ENCODE data around the gene COL18A1.

COL18A1 gene

DNA sequence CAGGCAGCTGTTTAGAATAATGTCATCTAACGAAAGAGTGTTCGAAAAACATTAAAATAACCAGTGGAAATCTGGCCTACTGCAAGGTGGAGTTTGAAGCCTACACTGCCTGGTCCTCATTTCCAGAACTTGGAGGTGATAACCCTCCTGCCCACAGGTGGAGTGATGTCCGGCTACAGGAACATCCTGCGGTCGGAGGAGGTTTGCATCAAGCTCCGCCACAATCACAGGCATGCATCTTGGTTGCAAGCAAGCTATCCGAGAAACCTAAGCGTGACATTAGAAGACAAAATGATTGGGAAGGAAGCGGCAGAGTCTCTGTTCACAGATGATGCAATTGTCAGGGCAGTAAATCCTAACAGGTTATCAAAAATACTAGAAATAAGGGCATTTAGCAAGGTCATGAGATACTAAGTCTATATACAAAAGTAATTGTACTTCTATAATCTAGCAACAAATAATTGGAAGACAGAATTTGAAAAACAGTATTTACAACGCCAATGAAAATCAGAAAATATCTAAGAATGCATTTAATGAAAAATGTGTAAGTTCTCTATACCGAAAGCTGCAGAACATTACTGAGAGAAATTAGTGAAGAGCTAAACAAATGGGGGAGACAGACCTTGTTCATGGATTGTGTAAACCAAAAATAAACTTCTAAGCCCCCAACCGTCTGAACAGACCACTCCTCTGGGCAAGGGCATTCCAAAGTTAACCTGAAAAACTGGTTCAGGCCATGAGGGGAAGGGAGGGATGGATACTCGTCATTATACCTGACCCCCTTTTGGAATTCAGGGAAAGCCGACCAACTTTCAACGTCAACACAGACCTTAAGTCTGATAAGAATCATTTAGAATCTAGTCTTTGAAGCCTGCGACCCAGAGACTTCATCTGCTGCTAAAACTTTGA lies 141.9 kb downstream of the COL18A1 start:
- no peak for DNase-seq (ENCODE audit: low spot score)

DNA sequence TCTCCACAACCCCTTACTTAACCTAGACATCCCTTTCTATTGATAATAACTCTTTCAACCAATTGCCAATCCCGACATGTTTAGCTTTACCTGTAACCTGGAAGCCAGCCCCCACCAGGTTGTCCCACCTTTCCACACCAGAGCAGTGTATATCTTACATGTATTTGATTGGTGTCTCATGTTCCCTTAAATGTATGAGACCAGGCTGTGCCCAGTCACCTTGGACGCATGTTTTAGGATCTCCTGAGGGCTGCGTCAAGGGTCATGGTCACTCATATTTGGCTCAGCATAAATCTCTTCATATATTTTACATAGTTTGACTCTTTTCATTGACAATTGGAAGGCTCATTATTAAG lies 142.6 kb downstream of the COL18A1 start:
- no peak for DNase-seq (ENCODE audit: low spot score)

DNA sequence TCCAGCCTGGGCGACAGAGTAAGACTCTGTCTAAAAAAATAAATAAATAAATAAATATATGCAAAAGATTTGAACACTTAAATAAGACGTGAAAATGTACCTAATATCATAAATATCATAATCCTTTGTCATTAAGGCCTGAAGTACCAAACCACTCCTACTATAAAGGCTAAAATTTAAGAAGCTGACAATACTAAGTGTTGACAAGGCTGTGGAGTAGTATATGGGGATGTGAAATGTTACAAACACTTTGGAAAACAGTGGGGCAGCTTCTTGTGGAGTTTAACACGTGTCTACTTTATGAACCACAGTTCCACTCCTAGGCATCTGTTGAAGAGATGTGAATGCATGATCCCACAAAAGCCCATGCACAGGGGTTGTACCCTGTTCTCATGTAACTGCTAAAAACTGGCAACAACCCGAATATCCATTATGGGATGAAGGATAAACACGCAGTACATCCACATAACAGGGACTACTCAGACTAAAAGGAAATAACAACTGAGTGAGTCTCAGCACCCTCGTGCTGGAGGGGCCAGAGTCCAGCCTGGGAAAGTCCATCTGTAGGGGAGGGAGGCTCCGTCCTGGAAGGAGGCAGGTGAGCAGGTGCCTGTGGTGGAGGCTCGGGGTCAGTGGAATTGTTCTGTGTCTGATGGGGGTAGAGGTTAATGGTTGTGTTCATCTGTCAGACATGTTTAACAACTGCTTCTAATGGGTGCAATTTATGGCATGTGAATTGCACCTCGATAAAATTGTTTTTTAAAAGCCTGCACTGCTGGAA lies 143.9 kb downstream of the COL18A1 start:
- no peak for DNase-seq (ENCODE audit: low spot score)

DNA sequence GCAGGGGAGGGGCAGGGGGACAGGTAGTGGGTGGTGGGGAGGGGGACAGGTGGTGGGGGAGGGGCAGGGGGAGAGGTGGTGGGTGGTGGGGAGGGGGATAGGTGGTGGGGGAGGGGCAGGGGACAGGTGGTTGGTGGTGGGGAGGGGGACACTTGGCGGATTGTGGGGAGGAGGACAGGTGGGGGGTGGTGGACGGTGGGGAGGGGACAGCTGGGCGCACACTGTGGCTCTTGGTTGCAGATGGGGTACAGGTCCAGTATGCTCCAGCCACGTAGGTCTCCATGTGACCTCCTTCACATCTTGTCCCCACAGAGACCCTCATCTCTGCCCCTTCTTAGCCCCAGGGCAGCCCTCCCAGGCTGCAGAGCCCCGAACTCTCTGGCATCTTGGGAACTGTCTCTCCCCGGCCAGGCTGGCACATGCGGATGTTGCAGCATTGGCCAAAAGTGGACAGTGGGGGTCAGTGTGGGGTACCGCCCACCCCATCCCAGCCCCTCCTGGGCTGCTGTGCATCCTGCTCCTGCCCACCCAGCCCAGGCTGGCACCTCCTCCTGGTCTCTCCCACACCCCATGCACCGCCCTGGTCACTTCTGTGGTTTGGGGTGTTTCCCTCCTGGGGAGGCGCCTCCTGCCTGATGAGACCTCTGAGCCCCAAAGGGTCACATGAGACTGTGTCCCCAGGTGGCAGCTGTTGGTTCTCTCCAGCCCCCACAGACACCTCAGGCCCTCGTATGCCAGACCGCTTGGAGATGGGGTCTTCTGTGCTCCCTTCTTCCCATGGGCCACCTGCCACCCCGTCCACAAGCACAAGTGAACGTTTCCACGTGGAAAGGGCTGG lies 144.9 kb downstream of the COL18A1 start:
- no peak for DNase-seq (ENCODE audit: low spot score)

DNA sequence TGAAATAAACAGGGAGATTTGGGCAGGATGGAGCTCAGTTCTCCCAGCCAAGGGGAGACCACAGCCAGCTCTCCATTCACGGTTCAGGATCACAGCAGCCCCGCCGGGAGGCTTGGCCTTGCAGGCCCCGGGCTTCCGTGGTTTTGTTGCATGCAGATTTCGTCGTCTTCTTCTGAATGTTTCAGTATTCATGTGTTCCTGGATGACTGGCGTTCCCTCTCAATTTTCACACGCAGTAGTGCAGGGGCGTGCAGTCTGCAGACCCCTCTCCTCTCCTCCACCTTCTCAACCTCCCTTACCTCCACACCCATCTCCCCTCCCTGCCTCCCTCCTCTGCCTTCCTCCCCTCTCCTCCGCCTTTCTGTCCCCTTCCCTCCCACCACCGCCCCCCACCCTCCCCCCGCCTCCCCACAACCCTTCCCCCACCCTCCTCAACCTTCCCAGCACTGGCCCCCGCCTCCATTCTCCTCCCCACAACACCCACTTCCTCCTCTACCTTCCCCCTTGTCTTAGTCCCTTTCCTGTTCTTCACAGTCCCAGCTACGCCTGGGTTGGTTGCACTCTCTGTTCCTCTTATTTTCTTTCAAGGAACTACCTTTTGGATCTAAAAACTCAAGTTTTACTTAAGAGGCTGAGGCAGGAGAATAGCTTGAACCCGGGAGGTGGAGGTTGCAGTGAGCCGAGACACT lies 145.7 kb downstream of the COL18A1 start:
- peak; percentile 29 for DNase-seq (ENCODE audit: low spot score)

GRCh38 chr21:45551316-45551715 lies 146.4 kb downstream of the COL18A1 start:
- DNase-seq (ENCODE audit: low spot score): peak; percentile 75

- DNase-seq (ENCODE audit: low spot score): no peak
Measured at GRCh38 chr21:45551783-45552695, 147.1 kb downstream of the COL18A1 start.

DNA sequence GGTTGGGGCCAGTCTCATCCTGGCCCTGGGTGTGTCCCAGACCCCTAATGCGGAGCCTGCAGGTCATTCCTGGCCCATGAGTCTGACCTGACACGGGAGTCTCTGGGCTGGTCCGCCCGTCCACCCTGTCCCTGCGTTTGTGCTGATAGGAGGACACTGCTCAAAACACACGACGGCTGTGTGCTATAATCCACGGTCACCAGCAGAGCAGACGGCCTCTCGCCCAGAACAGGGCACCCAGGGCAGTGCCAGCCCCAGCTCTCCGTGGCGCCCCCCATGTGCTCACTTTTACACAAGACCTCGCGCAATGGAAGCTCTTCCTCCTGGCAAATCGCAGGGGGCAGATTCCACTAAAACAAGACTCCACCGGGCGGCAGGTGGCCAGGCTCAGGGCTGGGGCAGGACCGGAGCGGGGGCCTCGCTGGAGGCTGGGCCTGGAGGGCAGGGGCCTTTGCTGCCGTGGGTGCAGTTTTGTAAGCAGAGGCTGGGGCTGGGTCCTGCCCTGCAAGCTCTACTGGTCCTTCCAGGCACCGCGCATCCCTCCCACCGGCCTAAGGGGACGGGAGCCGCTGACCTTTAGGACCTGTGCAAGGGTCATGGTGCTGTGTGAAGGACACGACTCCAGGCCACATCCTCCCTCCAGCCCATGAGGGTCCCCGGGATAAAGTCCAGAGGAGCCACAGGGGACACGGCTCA lies 147.9 kb downstream of the COL18A1 start:
- no peak for DNase-seq (ENCODE audit: low spot score)

DNA sequence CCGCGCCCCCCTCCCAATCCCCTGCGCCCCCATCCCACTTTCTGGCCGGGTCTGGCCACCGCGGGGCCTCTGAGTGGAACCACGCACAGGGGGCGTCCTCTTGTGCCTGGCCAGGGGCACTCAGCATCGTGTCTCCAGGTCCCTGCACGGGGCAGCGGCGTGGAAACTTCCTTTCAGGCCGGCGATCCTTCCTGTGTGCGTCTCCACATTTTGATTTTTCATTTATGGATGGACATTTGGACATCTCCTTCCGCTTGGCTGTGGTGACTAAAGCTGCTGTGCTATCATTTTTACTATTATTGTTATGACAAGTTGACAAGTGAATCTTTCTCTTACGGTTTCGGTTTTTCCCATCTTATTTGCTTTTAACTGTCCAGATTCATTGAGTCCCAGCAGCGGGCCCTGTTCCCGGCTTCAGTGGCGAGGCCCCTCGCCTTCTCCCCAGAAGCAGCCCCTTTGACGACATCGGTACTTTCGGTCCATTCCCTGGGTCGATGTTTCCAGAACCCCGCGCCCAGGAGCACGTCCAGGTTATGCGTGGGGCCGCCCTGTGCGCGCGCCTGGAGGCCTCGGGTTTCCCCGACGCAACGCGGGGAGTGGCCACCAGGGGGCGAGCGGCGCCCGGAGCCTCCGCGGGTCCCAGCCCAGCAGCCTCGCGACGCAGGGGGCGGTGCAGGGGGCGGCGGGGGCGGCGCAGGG lies 149.7 kb downstream of the COL18A1 start:
- DNase-seq (ENCODE audit: low spot score): peak; percentile 77

- no peak for DNase-seq (ENCODE audit: low spot score)
Measured at GRCh38 chr21:45555251-45555556, 150.2 kb downstream of the COL18A1 start.

- DNase-seq (ENCODE audit: low spot score): peak; percentile 93
Measured at GRCh38 chr21:45555557-45556301, 150.8 kb downstream of the COL18A1 start.

- DNase-seq (ENCODE audit: low spot score): no peak
Measured at GRCh38 chr21:45556302-45556644, 151.3 kb downstream of the COL18A1 start.

GRCh38 chr21:45556645-45557615 lies 152.0 kb downstream of the COL18A1 start:
- DNase-seq (ENCODE audit: low spot score): no peak

DNA sequence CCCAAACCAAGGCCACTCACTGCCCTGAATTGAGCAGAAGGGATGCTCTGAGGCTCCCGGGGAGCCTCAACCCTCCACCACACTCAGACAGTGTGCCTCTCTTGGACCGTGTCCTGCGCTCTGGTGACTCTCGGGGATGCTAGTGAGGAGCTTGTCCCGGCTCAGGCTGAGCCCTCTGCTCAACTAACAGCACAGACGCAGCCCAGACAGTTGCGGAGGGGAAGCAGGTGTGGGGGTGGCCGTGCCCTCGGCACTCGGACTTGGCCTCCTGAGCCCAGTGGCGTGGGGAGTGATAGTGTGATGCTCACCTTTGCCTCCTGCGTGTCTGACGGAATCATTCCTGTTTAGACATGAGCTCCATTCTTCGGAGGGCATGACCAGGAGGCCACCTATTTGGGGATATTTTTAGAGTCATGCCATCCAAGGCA lies 152.7 kb downstream of the COL18A1 start:
- no peak for DNase-seq (ENCODE audit: low spot score)

- no peak for DNase-seq (ENCODE audit: low spot score)
Measured at GRCh38 chr21:45558044-45558721, 153.2 kb downstream of the COL18A1 start.

- no peak for DNase-seq (ENCODE audit: low spot score)
Measured at GRCh38 chr21:45559216-45560105, 154.5 kb downstream of the COL18A1 start.

Measured in SW480 (cell line).